ENCODE measurements around the gene GRK5. TPM values are rescaled to one million over a fixed set of nuclear protein-coding genes. Genes with fewer than 3 reads are reported as not detected.
"Not testable (repeated sequence)": the region's sequence is repeated elsewhere in the genome, so short reads cannot be mapped to it uniquely, and the experiment has no call there.

Gene GRK5
- total RNA-seq, 1 donor from 2014 or later: 26.2 TPM

- DNase-seq (ENCODE audit: low spot score): peak; percentile 70
These were observed 13.8 kb downstream of the GRK5 start for GRCh38 chr10:119221201-119221600.

DNA sequence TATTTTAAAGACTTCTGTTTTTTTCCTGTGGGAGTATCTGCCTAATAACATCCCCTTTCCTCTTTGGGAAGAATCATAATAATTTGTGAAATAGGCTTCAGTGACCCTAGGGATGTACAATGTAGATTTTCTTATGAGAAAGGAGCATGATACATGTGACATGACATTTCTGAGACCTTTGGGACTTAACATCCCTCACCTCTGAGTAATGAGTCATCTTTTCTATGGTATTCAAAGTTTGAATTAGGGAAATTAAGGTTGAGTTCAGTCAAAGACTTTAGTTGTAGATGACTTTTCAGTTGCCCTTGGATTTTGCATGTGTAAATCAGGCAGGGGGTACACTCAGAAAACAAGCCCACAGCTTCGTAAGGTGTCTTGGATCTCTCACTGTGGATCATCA lies 14.3 kb downstream of the GRK5 start:
- DNase-seq (ENCODE audit: low spot score): no peak

GRCh38 chr10:119222537-119222936 lies 15.2 kb downstream of the GRK5 start:
- peak; percentile 48 for DNase-seq (ENCODE audit: low spot score)

- no peak for DNase-seq (ENCODE audit: low spot score)
These were observed 15.6 kb downstream of the GRK5 start for GRCh38 chr10:119222966-119223386.

- DNase-seq (ENCODE audit: low spot score): no peak
These were observed 17.8 kb downstream of the GRK5 start for GRCh38 chr10:119225083-119225658.

DNA sequence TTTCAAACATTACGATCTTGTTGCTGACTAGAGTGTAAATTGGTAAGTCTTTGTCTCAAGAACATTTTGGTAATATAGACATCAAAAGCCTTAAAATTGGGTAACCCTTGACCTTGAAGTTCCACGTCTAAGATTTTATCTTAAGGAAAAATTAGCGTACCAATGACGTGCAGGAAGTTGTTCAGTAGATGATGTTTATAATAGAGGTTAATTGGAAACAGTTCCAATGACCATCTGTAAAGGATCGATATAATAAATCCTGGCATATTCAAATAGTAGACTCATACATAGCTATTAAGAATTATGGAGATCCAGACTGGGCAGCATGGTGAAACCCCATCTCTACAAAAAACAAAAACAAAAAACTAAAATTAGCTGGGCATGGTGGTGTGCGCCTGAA lies 20.5 kb downstream of the GRK5 start:
- DNase-seq (ENCODE audit: low spot score): no peak

GRCh38 chr10:119231654-119232053 lies 24.3 kb downstream of the GRK5 start:
- DNase-seq (ENCODE audit: low spot score): no peak

- not testable (repeated sequence) for DNase-seq (ENCODE audit: low spot score)
These were observed 25.1 kb downstream of the GRK5 start for GRCh38 chr10:119232439-119232838.

DNA sequence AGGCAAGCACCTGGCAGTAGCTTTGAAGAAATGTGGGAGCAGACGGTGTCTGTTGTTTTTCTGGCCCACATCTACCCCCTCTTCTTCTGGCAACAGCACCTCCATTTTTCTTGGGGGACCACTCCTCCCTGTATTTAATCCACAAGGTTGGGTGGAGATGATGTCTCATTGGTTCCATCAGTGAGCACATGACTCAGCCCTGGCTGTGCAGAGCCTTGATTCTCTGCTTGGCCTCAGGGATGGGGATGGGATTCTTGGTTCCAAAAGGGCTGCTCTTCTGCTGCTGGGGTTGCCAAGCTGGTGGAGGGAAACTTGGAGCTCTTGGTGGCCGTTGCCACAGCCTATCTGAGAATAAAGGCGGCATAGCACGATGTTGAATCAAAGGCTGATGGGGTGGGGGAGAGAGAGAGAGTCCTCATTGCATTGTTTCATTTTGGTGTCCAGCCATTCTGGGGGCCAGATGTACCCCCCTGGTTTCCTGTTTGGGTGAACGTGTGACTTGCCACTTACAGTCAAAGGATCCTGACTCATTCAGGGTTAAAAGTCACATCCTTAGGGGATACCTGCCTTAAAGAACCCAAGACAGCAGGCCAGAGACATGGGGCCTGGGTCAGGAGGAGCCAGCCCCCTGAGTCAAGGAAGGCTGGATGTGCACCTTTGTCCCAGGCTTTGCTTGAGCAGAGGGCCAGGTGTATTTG lies 25.9 kb downstream of the GRK5 start:
- no peak for DNase-seq (ENCODE audit: low spot score)

GRCh38 chr10:119233821-119234220 lies 26.4 kb downstream of the GRK5 start:
- DNase-seq (ENCODE audit: low spot score): no peak

DNA sequence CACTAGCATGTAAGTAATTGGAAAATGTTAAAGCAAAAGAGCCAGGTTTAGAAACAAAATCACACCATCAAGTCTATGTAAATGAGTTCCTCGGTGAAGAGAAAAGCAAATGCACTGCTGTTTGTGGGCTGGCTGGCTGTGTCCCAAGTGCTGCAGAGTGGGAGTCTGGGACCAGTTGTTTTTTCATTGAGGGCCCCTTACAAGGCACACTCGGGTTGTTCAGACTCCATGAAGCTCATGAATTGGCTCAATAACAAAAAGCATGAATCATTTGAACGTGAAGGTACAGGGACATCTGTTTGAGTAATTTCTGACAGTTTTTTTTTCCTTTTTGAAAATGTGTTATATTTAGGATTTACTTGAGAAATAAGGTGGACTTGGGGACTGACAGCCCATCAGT lies 28.0 kb downstream of the GRK5 start:
- no peak for DNase-seq (ENCODE audit: low spot score)

DNA sequence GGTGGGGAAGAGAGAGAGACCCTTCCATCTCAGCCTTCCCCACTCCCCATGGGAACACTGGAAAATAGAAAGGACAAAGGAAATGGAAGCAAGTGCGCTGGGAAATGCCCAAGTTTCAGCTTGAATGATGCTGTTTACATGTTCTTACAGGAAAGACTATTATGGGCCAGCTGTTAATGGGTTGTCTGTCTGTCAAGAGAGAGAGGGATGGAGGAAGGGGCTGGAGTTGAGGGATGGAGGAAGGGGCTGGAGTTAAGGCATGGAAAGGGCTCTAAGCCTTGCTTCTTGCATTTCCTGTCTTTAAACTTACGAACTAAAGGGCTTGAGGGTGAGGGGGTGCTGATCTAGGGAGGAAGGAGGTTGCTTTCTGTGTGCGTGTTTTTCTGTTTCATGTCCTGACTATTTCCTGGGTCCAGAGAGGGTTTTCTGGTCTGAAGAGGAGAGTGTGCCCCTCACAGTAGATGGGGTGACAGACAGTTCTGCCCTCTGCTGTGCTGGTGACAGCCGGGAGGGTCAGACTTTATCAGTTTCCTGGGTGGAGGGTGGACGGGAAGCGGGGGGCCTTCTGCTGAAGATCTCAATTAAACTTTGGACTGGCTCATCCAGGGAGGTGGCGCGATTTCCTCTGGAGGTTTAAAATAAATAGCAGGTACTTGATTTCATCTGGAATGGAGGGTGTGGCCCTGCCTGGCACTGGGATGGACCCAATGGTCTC lies 30.5 kb downstream of the GRK5 start:
- no peak for DNase-seq (ENCODE audit: low spot score)

DNA sequence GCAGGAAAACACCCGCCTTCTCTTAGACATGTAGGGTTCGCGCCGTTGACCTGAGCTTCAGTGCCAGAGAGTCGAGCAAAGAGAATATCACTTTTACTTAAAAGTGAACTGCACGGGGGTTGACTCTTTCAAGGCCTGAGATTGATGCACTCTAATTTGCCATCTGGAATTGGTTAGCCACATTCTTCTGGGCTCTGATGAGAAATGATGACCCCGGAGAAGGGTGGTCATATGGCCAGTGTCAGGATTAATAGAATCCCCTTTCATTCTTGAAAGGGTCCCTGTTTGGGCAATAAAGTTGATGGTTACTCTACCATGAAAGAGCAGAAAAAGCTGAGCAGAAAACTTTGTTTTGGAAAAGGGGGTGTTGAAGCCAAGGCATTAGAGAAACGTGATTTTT lies 31.2 kb downstream of the GRK5 start:
- DNase-seq (ENCODE audit: low spot score): no peak

DNA sequence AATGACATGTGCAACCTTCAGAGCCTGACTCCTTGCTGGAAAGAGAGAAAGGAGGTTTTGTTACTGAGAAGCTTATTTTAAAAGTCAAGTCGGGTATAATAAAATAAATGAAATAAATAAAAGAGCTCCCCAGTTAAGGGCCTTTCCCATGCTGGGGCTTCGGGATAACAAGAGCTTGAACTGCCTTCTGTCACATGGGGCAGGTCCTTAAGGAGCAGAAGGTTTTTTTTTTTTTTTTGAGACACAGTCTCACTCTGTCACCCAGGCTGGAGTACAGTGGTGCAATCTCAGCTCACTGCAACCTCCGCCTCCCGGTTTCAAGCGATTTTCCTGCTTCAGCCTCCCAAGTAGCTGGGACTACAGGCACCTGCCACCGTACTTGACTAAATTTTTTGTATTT lies 31.6 kb downstream of the GRK5 start:
- not testable (repeated sequence) for DNase-seq (ENCODE audit: low spot score)

GRCh38 chr10:119239630-119240029 lies 32.3 kb downstream of the GRK5 start:
- not testable (repeated sequence) for DNase-seq (ENCODE audit: low spot score)

DNA sequence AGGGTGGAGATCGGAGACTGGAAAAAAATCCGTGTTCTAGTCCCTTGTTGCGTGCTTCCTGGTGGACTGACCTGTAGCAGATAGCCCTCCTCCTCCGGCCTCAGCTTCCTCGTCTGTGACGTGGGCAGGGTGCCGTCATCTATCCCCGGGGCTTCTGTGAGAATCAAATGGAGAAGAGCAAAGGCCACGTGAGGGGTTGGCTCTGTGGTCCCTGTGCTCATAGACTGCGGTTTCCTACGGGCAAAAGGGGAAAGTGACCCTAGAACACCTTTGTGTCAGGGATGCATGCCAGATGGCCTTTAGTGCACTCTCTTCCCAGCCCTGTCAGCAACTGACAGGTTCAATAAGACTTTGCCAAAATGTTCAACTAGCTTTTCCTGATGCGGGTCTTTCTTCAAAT lies 33.7 kb downstream of the GRK5 start:
- no peak for DNase-seq (ENCODE audit: low spot score)

GRCh38 chr10:119242186-119242585 lies 34.8 kb downstream of the GRK5 start:
- DNase-seq (ENCODE audit: low spot score): no peak

- DNase-seq (ENCODE audit: low spot score): no peak
These were observed 36.1 kb downstream of the GRK5 start for GRCh38 chr10:119243488-119243887.

DNA sequence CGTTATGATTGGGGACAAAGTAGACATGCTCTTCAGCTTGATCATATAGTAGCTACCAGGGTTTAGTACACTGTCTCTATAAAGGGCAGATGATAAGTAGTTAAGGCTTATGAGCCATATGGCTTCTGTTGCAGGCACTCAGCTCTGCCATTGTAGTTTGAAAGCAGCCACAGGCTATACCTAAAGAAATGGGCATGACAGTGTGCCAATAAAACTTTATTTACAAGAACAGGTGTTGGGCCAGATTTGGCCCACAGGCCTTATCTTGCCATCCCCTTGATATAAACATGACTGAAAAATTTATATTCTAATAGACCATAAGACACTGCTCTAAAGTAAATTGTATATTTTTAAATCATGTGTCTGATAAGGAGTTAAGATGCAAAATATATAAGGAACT lies 36.6 kb downstream of the GRK5 start:
- DNase-seq (ENCODE audit: low spot score): no peak

DNA sequence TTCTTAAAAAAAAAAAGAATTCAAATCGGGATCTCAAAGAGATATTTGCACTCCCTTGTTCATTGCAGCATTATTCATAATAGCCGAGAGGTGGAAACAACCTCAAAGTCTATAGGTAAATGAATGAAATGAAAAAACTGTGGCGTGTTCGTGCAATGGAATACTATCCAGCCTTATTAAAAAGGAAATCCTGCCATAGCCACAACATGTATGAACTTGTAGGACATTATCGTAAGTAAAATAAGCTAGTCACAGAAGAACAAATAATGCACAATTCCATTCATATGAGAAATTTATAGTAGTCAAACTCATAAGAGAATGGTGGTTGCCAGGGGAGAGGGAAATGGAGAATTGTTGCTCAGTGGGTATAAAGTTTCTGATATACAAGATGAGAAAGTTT lies 37.9 kb downstream of the GRK5 start:
- no peak for DNase-seq (ENCODE audit: low spot score)

DNA sequence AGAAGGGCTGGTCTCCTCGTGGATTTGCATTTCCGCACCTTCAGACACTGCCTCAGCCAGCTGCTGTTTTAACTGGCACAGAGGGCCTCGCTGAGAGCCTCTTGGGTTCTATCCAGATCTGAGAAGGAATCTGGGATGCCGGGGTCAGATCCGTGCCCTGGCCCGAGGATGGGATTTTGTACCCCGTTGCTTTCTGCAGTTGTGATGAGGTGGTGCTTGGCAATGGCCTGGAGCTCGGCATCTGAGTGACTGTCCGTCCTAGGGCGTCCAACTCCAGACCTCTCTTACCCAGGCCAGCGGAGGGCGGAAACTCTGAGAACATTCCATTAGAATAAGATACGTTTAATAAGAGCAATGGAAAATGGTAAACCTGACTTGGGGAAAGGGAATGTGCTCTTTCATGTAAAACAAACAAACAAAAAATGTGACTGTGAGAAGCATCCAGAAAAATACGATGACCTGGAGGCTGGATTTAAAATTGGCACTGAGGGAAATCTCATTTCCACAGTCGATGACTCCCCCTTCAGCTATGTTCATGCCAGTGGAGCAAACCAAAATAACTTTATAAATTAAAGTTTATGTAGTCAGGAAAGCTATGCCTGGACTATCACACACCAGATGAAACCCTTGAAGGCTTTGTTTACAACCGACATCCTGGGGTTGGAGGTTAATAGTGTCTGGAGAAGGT lies 39.6 kb downstream of the GRK5 start:
- DNase-seq (ENCODE audit: low spot score): peak; percentile 62

- DNase-seq (ENCODE audit: low spot score): no peak
These were observed 40.2 kb downstream of the GRK5 start for GRCh38 chr10:119247550-119247894.

- no peak for DNase-seq (ENCODE audit: low spot score)
These were observed 40.8 kb downstream of the GRK5 start for GRCh38 chr10:119248184-119248583.
